GM12891 (cell line): Measurements from ENCODE around the gene ST6GALNAC1.

ENCODE experiments used
- POLR2A ChIP-seq: IDR thresholded peaks from 2 replicates; pipeline ENCODE4 v1.6.1; 2011; ENCODE audit warnings: low read depth, low read length, control low read depth
- POU2F2 ChIP-seq: IDR thresholded peaks from 2 replicates; pipeline ENCODE4 v1.6.1; 2011; ENCODE audit warnings: low read depth, mild to moderate bottlenecking, control low read depth, low read length, moderate library complexity
- SPI1 ChIP-seq: IDR thresholded peaks from 2 replicates; pipeline ENCODE4 v1.6.1; 2011; ENCODE audit warnings: low read depth, low read length, control low read depth
- TAF1 ChIP-seq: IDR thresholded peaks from 2 replicates; pipeline ENCODE4 v1.6.1; 2011; ENCODE audit warnings: low read depth, low read length, control low read depth

GRCh38 chr17:76626442-76626841 is 17.1 kb downstream of the ST6GALNAC1 start:
- TF ChIP-seq POLR2A (no peak), SPI1 (no peak), TAF1 (no peak), POU2F2 (no peak)
